ENCODE measurements around the gene CEP112. TPM values are rescaled to one million over a fixed set of nuclear protein-coding genes. Genes with fewer than 3 reads are reported as not detected.

The CEP112 gene
- total and polyA plus RNA-seq, 2 donors (not counting 1 experiment from before 2014, with no cell fraction given) = 5.4 to 6.4 TPM

DNA sequence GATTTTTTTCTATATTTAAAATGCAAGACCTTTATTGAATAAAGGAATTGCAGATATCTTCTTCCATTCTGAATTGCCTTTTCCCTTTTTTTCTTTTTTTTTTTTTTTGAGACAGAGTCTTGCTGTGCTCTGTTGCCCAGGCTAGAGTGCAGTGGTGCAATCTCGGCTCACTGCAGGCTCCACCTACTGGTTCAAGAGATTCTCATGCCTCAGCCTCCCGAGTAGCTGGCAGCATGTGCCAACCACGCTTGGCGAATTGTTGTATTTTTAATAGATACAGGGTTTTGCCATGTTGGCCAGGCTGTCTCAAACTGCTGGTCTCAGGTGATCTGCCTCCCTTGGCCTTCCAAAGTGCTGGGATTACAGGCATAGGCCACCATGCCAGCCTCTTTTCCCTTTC, 151.5 kb downstream of the CEP112 start:
- no peaks in the 10 kb centered on the region for H3K27me3 ChIP-seq (ENCODE audit: control insufficient read depth, insufficient read depth, low read length)
- H3K4me2 ChIP-seq (ENCODE audit: extremely low read depth, insufficient read depth, low read length) = no peak overlapping the region
- DNase-seq (ENCODE audit: low read depth in 2 of 2) = no peak
- no peaks in the 10 kb centered on the region for H3K9me3 ChIP-seq (ENCODE audit: control insufficient read depth, insufficient read depth, low read depth, low read length)
- no peak for TF ChIP-seq EZH2 (IDR thresholded peaks at IDR 0.05; ENCODE audit: low read length, missing control alignments)
- TF ChIP-seq, protein P1, sequence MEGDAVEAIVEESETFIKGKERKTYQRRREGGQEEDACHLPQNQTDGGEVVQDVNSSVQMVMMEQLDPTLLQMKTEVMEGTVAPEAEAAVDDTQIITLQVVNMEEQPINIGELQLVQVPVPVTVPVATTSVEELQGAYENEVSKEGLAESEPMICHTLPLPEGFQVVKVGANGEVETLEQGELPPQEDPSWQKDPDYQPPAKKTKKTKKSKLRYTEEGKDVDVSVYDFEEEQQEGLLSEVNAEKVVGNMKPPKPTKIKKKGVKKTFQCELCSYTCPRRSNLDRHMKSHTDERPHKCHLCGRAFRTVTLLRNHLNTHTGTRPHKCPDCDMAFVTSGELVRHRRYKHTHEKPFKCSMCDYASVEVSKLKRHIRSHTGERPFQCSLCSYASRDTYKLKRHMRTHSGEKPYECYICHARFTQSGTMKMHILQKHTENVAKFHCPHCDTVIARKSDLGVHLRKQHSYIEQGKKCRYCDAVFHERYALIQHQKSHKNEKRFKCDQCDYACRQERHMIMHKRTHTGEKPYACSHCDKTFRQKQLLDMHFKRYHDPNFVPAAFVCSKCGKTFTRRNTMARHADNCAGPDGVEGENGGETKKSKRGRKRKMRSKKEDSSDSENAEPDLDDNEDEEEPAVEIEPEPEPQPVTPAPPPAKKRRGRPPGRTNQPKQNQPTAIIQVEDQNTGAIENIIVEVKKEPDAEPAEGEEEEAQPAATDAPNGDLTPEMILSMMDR (conservative IDR thresholded peaks at IDR 0.05 in 1 of 2, IDR thresholded peaks at IDR 0.05 in 1 of 2; ENCODE audit: low read depth in 1 of 2, low read length in 2 of 2) = no peak
- H3K79me2 ChIP-seq (ENCODE audit: control insufficient read depth, insufficient read depth, low read length) = no peaks in the 10 kb centered on the region
- no peak overlapping the region for H2AFZ ChIP-seq (ENCODE audit: low read length)
- H3K27ac ChIP-seq (ENCODE audit: insufficient read depth, low read length) = no peak overlapping the region
- no peaks in the 10 kb centered on the region for H3K4me1 ChIP-seq (ENCODE audit: control insufficient read depth, extremely low read depth, insufficient read depth, low read length)
- H3K4me3 ChIP-seq (replicated peaks in 1 of 4; ENCODE audit: control extremely low read depth in 1 of 4, insufficient read depth in 1 of 4, low read depth in 3 of 4, low read length in 4 of 4) = no peak overlapping the region
- H3K36me3 ChIP-seq (ENCODE audit: control insufficient read depth, insufficient read depth, low read length) = no peaks in the 10 kb centered on the region
- H3K9ac ChIP-seq (ENCODE audit: insufficient read depth, low read length) = no peak overlapping the region
- H4K20me1 ChIP-seq (ENCODE audit: control insufficient read depth, extremely low read depth, insufficient read depth, low read length) = no peaks in the 10 kb centered on the region

GRCh38 chr17:66038125-66038524, 153.8 kb downstream of the CEP112 start:
- no peak overlapping the region for H3K27ac ChIP-seq (ENCODE audit: insufficient read depth, low read length)
- no peaks in the 10 kb centered on the region for H3K36me3 ChIP-seq (ENCODE audit: control insufficient read depth, insufficient read depth, low read length)
- H3K4me2 ChIP-seq (ENCODE audit: extremely low read depth, insufficient read depth, low read length) = no peak overlapping the region
- no peak overlapping the region for H2AFZ ChIP-seq (ENCODE audit: low read length)
- H4K20me1 ChIP-seq (ENCODE audit: control insufficient read depth, extremely low read depth, insufficient read depth, low read length) = no peaks in the 10 kb centered on the region
- H3K79me2 ChIP-seq (ENCODE audit: control insufficient read depth, insufficient read depth, low read length) = no peaks in the 10 kb centered on the region
- H3K4me3 ChIP-seq (replicated peaks in 1 of 4; ENCODE audit: control extremely low read depth in 1 of 4, insufficient read depth in 1 of 4, low read depth in 3 of 4, low read length in 4 of 4) = no peak overlapping the region
- H3K9me3 ChIP-seq (ENCODE audit: control insufficient read depth, insufficient read depth, low read depth, low read length) = no peaks in the 10 kb centered on the region
- no peak for TF ChIP-seq EZH2 (IDR thresholded peaks at IDR 0.05; ENCODE audit: low read length, missing control alignments)
- TF ChIP-seq, protein P1 (conservative IDR thresholded peaks at IDR 0.05 in 1 of 2, IDR thresholded peaks at IDR 0.05 in 1 of 2; ENCODE audit: low read depth in 1 of 2, low read length in 2 of 2) = no peak
- H3K9ac ChIP-seq (ENCODE audit: insufficient read depth, low read length) = no peak overlapping the region
- H3K4me1 ChIP-seq (ENCODE audit: control insufficient read depth, extremely low read depth, insufficient read depth, low read length) = no peaks in the 10 kb centered on the region
- no peaks in the 10 kb centered on the region for H3K27me3 ChIP-seq (ENCODE audit: control insufficient read depth, insufficient read depth, low read length)
- no peak for DNase-seq (ENCODE audit: low read depth in 2 of 2)

- H3K4me3 ChIP-seq (replicated peaks in 1 of 4; ENCODE audit: control extremely low read depth in 1 of 4, insufficient read depth in 1 of 4, low read depth in 3 of 4, low read length in 4 of 4) = no peak overlapping the region
- no peak overlapping the region for H2AFZ ChIP-seq (ENCODE audit: low read length)
- H3K9me3 ChIP-seq (ENCODE audit: control insufficient read depth, insufficient read depth, low read depth, low read length) = no peaks in the 10 kb centered on the region
- no peak overlapping the region for H3K27ac ChIP-seq (ENCODE audit: insufficient read depth, low read length)
- TF ChIP-seq, protein P1 (conservative IDR thresholded peaks at IDR 0.05 in 1 of 2, IDR thresholded peaks at IDR 0.05 in 1 of 2; ENCODE audit: low read depth in 1 of 2, low read length in 2 of 2) = no peak
- no peaks in the 10 kb centered on the region for H3K27me3 ChIP-seq (ENCODE audit: control insufficient read depth, insufficient read depth, low read length)
- no peaks in the 10 kb centered on the region for H3K79me2 ChIP-seq (ENCODE audit: control insufficient read depth, insufficient read depth, low read length)
- no peak overlapping the region for H3K4me2 ChIP-seq (ENCODE audit: extremely low read depth, insufficient read depth, low read length)
- no peaks in the 10 kb centered on the region for H3K4me1 ChIP-seq (ENCODE audit: control insufficient read depth, extremely low read depth, insufficient read depth, low read length)
- no peaks in the 10 kb centered on the region for H3K36me3 ChIP-seq (ENCODE audit: control insufficient read depth, insufficient read depth, low read length)
- H3K9ac ChIP-seq (ENCODE audit: insufficient read depth, low read length) = no peak overlapping the region
- no peak for DNase-seq (ENCODE audit: low read depth in 2 of 2)
- no peaks in the 10 kb centered on the region for H4K20me1 ChIP-seq (ENCODE audit: control insufficient read depth, extremely low read depth, insufficient read depth, low read length)
These were observed 154.7 kb downstream of the CEP112 start for GRCh38 chr17:66037221-66037620.

Measured in fibroblast of lung (primary cell).